OCI-LY3 (cell line): ENCODE measurements around the gene FCN1.

Source experiments
- CTCF ChIP-seq: fragments of 200-600, 300-600 bp; sonication (generic); IDR thresholded peaks from 2 replicates; pipeline ENCODE4 v1.5.1; 2014; ENCODE audit warnings: antibody characterized with exemption, low read length, low read depth
- EZH2phosphoT487 ChIP-seq: fragments of 200-600 bp; shearing (Covaris generic); IDR thresholded peaks from 2 replicates; pipeline ENCODE4 v1.6.1; 2018; ENCODE audit warnings: antibody characterized with exemption, mixed run types, low read depth

GRCh38 chr9:134938346-134939079 lies 20.8 kb upstream of the FCN1 start:
- TF ChIP-seq CTCF (no peak), EZH2phosphoT487 (no peak)
